Muscle layer of colon (tissue), 2 donors: ENCODE data around the gene CCR9.

Source experiments
- H3K27ac ChIP-seq: one replicate; pipeline ENCODE4 v1.7.0; 2013; ENCODE audit warnings: low read depth, mild to moderate bottlenecking, low read length, moderate library complexity
- H3K27me3 ChIP-seq, 2 donors: one replicate each; pipeline ENCODE4 v1.7.0; 2013; ENCODE audit warnings: low read length in 2 of 2, mild to moderate bottlenecking in 2 of 2; ENCODE audit not compliant: insufficient read depth in 2 of 2, control insufficient read depth in 1 of 2
- H3K36me3 ChIP-seq: one replicate; pipeline ENCODE4 v1.7.0; 2013; ENCODE audit warnings: mild to moderate bottlenecking, low read length; ENCODE audit not compliant: insufficient read depth
- H3K4me1 ChIP-seq: one replicate; pipeline ENCODE4 v1.7.0; 2013; ENCODE audit warnings: mild to moderate bottlenecking, low read length; ENCODE audit not compliant: insufficient read depth
- H3K4me3 ChIP-seq, 2 donors: one replicate each; pipeline ENCODE4 v1.7.0; 2013; ENCODE audit warnings: low read length in 2 of 2, low read depth in 1 of 2, mild to moderate bottlenecking in 1 of 2, moderate library complexity in 1 of 2
- H3K9ac ChIP-seq: one replicate; pipeline ENCODE4 v1.7.0; 2013; ENCODE audit warnings: low read length
- H3K9me3 ChIP-seq: one replicate; pipeline ENCODE4 v1.7.0; 2013; ENCODE audit warnings: mild to moderate bottlenecking, low read length
- donor health status: abdominal sarcoma.
- donor health status: Adenocarcinoma of cecum.

The CCR9 gene

GRCh38 chr3:45950686-45951600 lies 64.6 kb downstream of the CCR9 start:
- H3K27ac ChIP-seq = no peak overlapping the region
- peaks cover 91% of the 10 kb centered on the region for H3K36me3 ChIP-seq
- no peak overlapping the region for H3K9ac ChIP-seq
- peaks cover 30% of the 10 kb centered on the region for H3K4me1 ChIP-seq
- no peaks in the 10 kb centered on the region for H3K9me3 ChIP-seq
- H3K27me3 ChIP-seq = no peaks in the 10 kb centered on the region
- no peak overlapping the region for H3K4me3 ChIP-seq

DNA sequence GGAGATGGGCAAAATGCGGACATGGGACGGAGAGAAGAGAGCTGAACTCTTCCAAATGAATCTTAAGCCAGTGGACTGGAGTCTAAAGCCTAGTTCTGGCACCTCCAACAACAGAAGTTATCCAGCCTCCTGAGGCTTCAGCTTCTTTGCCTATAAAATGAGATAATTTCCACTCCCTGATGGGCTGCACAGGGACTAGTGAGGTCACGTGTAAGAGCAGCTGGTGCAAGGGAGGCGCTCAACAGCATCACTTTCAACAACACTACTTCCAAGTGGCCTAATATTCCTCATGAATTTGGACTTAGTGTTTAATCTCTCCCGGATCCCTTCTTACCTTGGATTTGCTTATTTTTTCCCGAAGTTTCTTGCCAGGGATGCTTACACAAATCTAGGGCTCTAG lies 65.6 kb downstream of the CCR9 start:
- Histone ChIP-seq H3K9me3 (no peaks in the 10 kb centered on the region), H3K4me1 (peaks cover 30% of the 10 kb centered on the region), H3K27me3 (no peaks in the 10 kb centered on the region), H3K4me3 (no peak overlapping the region), H3K9ac (no peak overlapping the region), H3K36me3 (peaks cover 88% of the 10 kb centered on the region), H3K27ac (no peak overlapping the region)

DNA sequence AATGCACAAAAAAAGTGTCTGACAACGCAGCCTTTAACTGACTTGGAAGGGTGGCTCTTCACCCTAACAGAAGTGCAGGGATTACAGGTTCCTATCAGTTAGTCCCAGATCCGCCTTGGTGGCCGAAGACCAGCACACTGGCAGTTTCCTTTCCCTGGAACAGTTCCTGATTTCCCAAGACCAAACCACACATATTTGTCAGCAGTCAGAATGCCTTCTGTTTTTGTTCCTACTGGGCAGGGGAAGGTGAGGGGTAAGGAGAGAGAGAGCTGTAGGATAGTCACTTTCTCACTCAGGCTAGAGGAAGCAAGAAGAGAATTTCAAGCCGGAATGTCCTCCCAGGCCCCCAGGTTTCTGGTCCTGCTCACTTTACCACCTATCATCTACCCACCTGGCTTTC lies 66.1 kb downstream of the CCR9 start:
- H3K36me3 ChIP-seq = peaks cover 88% of the 10 kb centered on the region
- peaks cover 26% of the 10 kb centered on the region for H3K4me1 ChIP-seq
- no peaks in the 10 kb centered on the region for H3K27me3 ChIP-seq
- no peak overlapping the region for H3K9ac ChIP-seq
- no peak overlapping the region for H3K4me3 ChIP-seq
- no peak overlapping the region for H3K27ac ChIP-seq
- H3K9me3 ChIP-seq = no peaks in the 10 kb centered on the region
